Tibial nerve (tissue), 4 donors: ENCODE results near the gene ELP4.

ENCODE experiments used
- EP300 ChIP-seq, 2 donors: sonication (generic); formaldehyde crosslinking; IDR thresholded peaks; one replicate each; pipeline ENCODE4 v1.6.1; 2017; ENCODE audit warnings: antibody characterized with exemption in 2 of 2, mild to moderate bottlenecking in 1 of 2
- POLR2A ChIP-seq, 2 donors: fragments of 450-650 bp; IDR thresholded peaks; one replicate each; pipeline ENCODE4 v1.6.1; 2017; ENCODE audit warnings: antibody characterized with exemption in 2 of 2, mild to moderate bottlenecking in 2 of 2, moderate library complexity in 2 of 2
- TF ChIP-seq, protein P1 (sequence below), 5 experiments: fragments of 200-600 bp in 3 of 5; fragments of 450-650 bp in 2 of 5; sonication (generic) in 3 of 5; IDR thresholded peaks; one replicate each; pipeline ENCODE4 v1.5.1; 2016 to 2019; ENCODE audit warnings: antibody characterized with exemption in 5 of 5, mild to moderate bottlenecking in 3 of 5, moderate library complexity in 2 of 5

GRCh38 chr11:31805629-31806185 is 296.1 kb downstream of the ELP4 start:
- TF ChIP-seq, protein P1, sequence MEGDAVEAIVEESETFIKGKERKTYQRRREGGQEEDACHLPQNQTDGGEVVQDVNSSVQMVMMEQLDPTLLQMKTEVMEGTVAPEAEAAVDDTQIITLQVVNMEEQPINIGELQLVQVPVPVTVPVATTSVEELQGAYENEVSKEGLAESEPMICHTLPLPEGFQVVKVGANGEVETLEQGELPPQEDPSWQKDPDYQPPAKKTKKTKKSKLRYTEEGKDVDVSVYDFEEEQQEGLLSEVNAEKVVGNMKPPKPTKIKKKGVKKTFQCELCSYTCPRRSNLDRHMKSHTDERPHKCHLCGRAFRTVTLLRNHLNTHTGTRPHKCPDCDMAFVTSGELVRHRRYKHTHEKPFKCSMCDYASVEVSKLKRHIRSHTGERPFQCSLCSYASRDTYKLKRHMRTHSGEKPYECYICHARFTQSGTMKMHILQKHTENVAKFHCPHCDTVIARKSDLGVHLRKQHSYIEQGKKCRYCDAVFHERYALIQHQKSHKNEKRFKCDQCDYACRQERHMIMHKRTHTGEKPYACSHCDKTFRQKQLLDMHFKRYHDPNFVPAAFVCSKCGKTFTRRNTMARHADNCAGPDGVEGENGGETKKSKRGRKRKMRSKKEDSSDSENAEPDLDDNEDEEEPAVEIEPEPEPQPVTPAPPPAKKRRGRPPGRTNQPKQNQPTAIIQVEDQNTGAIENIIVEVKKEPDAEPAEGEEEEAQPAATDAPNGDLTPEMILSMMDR (IDR thresholded peaks at IDR 0.05), result no peak
- TF ChIP-seq EP300 (IDR thresholded peaks at IDR 0.05), result no peak
- no peak for TF ChIP-seq POLR2A (IDR thresholded peaks at IDR 0.05)
